ENCODE data around the gene CORO2B.
"Not testable (repeated sequence)": the region's sequence is repeated elsewhere in the genome, so short reads cannot be mapped to it uniquely, and the experiment has no call there.

Gene CORO2B

GRCh38 chr15:68633231-68634121, 54.7 kb downstream of the CORO2B start:
- DNase-seq: no peak

GRCh38 chr15:68634122-68634482, 55.3 kb downstream of the CORO2B start:
- DNase-seq: no peak

- DNase-seq: no peak
Observed at GRCh38 chr15:68634531-68634930, 55.7 kb downstream of the CORO2B start.

GRCh38 chr15:68635141-68635540, 56.3 kb downstream of the CORO2B start:
- no peak for DNase-seq

GRCh38 chr15:68636256-68636655, 57.5 kb downstream of the CORO2B start:
- no peak for DNase-seq

GRCh38 chr15:68637767-68638404, 59.1 kb downstream of the CORO2B start:
- no peak for DNase-seq

- DNase-seq: no peak
Observed at GRCh38 chr15:68638953-68639515, 60.2 kb downstream of the CORO2B start.

- no peak for DNase-seq
Observed at GRCh38 chr15:68639926-68640600, 61.3 kb downstream of the CORO2B start.

GRCh38 chr15:68640791-68641331, 62.1 kb downstream of the CORO2B start:
- DNase-seq: no peak

GRCh38 chr15:68641376-68641775, 62.6 kb downstream of the CORO2B start:
- no peak for DNase-seq

GRCh38 chr15:68642491-68642845, 63.7 kb downstream of the CORO2B start:
- DNase-seq: no peak

- no peak for DNase-seq
Observed at GRCh38 chr15:68643216-68643830, 64.5 kb downstream of the CORO2B start.

GRCh38 chr15:68644083-68644904, 65.5 kb downstream of the CORO2B start:
- DNase-seq: no peak

GRCh38 chr15:68644996-68645395, 66.2 kb downstream of the CORO2B start:
- DNase-seq: no peak

- no peak for DNase-seq
Observed at GRCh38 chr15:68646156-68646555, 67.4 kb downstream of the CORO2B start.

GRCh38 chr15:68646696-68647095, 67.9 kb downstream of the CORO2B start:
- DNase-seq: no peak

GRCh38 chr15:68647361-68647760, 68.6 kb downstream of the CORO2B start:
- DNase-seq: not testable (repeated sequence)

GRCh38 chr15:68650901-68651709, 72.3 kb downstream of the CORO2B start:
- DNase-seq: peak; percentile 41

GRCh38 chr15:68651916-68652525, 73.2 kb downstream of the CORO2B start:
- DNase-seq: no peak

- no peak for DNase-seq
Observed at GRCh38 chr15:68653031-68653635, 74.3 kb downstream of the CORO2B start.
